GM21576 (cell line): ENCODE measurements around the gene PCDHGA12.
A peak's percentile ranks its signal among the peaks of the same experiment; 100 is the strongest.
"Not testable (repeated sequence)": the region's sequence is repeated elsewhere in the genome, so short reads cannot be mapped to it uniquely, and the experiment has no call there.

Experiments used
- ATAC-seq: cut with Tn5 transposase; IDR thresholded peaks from one replicate; pipeline ENCODE4 v1.9.1; 2021; ENCODE audit warnings: mild to moderate bottlenecking, moderate library complexity; ENCODE audit not compliant: unreplicated experiment

Gene PCDHGA12

DNA sequence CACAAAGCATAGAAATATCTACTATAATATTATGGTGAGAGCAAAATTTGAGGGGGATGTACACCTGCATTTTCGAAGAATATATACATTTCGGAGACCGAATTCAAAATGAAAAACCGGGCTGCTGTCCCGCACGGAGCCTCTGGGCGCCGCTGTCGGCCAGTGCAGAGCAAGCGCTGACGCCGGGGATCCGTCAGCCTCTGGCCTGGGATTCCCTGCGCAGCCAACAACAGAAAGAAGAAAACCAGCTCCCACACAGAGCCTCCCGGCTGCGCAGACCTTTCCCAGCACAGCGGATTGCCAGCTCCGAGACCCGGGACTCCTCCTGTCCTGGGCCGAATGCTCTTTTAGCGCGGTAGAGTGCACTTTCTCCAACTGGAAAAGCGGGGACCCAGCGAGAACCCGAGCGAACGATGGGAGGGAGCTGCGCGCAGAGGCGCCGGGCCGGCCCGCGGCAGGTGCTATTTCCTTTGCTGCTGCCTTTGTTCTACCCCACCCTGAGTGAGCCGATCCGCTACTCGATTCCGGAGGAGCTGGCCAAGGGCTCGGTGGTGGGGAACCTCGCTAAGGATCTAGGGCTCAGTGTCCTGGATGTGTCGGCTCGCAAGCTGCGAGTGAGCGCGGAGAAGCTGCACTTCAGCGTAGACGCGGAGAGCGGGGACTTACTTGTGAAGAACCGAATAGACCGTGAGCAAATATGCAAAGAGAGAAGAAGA lies 22.4 kb upstream of the PCDHGA12 start, which contains the start of gene PCDHGB6:
TSS of gene PCDHGB6 (plus strand) at position 232 of the 716 bp plus-strand sequence. CDS start at position 414, 182 bp downstream.
- ATAC-seq: not testable (repeated sequence)

DNA sequence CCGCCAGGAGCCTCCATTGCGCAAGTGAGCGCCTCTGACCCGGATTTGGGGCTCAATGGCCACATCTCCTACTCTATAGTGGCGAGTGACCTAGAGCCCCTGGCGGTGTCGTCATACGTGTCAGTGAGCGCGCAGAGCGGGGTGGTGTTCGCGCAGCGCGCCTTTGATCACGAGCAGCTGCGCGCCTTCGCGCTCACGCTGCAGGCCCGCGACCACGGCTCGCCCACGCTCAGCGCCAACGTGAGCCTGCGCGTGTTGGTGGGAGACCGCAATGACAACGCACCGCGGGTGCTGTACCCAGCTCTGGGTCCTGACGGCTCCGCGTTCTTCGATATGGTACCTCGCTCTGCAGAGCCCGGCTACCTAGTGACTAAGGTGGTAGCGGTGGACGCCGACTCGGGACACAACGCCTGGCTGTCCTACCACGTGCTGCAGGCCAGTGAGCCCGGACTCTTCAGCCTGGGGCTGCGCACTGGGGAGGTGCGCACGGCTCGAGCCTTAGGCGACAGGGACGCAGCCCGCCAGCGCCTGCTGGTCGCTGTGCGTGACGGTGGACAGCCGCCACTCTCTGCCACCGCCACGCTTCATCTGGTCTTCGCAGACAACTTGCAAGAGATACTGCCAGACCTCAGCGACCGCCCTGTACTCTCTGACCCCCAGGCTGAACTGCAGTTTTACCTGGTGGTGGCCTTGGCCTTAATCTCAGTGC lies 20.6 kb upstream of the PCDHGA12 start:
- no peak for ATAC-seq

DNA sequence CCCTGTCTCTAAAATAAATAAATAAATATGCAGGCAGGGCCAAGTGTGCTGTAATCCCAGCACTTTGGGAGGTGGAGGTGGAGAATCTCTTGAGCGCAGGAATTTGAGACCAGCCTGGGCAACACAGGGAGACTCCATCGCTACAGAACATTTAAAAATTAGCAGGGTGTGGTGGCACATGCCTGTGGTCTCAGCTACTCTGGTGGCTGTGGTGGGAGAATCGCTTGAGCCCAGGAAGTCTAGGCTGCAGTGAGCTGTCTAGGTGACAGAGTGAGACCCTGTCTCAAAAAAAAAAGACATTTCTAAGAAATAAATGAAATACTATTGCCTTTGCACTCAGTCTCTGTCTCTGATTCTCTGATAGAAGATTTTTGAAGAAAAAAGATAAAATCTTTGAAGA lies 18.7 kb upstream of the PCDHGA12 start:
- ATAC-seq: no peak

DNA sequence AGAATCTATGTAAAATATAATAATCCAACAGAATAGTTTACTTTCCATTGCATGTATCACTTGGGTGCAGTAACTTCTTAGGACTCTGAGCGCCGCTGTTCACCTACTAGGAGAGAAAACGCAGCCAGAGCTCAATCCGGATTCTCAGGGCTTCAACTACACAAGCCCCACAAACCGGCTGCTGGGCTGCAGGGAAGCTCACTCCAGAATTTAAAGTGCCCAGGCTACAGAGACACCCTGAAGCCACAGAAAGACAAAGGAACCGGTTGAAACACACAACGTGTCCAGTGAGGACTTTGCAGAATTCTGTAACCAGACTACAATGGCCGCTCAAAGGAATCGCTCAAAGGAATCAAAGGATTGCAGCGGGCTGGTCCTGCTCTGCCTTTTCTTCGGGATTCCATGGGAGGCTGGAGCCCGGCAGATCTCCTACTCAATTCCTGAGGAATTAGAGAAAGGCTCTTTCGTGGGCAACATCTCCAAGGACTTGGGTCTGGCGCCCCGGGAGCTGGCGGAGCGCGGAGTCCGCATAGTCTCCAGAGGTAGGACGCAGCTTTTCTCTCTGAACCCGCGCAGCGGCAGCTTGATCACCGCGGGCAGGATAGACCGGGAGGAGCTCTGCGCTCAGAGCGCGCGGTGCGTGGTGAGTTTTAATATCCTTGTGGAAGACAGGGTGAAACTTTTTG lies 17.3 kb upstream of the PCDHGA12 start, which contains the start of gene PCDHGA10:
TSS of gene PCDHGA10 (plus strand) at position 134 of the 686 bp plus-strand sequence. CDS start at position 323, 189 bp downstream.
- ATAC-seq: peak; percentile 83

DNA sequence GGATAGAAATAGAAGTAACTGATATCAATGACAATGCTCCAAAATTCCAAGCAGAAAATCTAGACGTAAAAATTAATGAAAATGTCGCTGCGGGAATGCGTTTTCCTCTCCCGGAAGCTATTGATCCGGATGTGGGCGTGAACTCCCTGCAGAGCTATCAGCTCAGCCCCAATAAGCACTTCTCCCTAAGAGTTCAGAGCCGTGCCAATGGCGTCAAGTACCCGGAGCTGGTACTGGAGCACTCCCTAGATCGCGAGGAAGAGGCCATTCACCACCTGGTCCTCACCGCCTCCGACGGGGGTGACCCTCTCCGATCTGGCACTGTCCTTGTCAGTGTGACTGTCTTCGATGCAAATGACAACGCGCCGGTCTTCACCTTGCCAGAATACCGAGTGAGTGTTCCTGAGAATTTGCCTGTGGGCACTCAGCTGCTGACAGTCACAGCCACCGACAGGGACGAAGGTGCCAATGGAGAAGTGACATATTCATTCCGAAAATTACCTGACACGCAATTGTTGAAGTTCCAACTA lies 16.7 kb upstream of the PCDHGA12 start:
- ATAC-seq: no peak

DNA sequence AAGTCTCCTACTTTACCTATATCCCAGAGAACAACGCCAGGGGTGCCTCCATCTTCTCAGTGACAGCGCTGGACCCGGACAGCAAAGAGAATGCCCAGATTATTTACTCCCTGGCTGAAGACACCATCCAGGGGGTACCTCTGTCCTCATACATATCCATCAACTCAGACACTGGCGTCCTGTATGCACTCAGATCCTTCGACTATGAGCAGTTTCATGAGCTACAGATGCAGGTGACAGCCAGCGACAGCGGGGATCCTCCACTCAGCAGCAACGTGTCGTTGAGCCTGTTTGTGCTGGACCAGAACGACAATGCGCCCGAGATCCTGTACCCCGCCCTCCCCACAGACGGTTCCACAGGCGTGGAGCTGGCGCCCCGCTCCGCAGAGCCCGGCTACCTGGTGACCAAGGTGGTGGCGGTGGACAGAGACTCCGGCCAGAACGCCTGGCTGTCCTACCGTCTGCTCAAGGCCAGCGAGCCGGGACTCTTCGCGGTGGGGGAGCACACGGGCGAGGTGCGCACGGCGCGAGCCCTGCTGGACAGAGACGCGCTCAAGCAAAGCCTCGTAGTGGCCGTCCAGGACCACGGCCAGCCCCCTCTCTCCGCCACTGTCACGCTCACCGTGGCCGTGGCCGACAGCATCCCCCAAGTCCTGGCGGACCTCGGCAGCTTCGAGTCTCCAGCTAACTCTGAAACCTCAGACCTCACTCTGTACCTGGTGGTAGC lies 15.6 kb upstream of the PCDHGA12 start:
- not testable (repeated sequence) for ATAC-seq

DNA sequence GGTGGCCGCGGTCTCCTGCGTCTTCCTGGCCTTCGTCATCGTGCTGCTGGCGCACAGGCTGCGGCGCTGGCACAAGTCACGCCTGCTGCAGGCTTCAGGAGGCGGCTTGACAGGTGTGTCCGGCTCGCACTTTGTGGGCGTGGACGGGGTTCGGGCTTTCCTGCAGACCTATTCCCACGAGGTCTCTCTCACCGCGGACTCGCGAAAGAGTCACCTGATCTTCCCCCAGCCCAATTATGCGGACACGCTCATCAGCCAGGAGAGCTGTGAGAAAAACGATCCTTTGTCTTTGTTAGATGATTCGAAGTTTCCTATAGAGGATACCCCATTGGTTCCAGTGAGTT lies 15.1 kb upstream of the PCDHGA12 start:
- ATAC-seq: not testable (repeated sequence)

DNA sequence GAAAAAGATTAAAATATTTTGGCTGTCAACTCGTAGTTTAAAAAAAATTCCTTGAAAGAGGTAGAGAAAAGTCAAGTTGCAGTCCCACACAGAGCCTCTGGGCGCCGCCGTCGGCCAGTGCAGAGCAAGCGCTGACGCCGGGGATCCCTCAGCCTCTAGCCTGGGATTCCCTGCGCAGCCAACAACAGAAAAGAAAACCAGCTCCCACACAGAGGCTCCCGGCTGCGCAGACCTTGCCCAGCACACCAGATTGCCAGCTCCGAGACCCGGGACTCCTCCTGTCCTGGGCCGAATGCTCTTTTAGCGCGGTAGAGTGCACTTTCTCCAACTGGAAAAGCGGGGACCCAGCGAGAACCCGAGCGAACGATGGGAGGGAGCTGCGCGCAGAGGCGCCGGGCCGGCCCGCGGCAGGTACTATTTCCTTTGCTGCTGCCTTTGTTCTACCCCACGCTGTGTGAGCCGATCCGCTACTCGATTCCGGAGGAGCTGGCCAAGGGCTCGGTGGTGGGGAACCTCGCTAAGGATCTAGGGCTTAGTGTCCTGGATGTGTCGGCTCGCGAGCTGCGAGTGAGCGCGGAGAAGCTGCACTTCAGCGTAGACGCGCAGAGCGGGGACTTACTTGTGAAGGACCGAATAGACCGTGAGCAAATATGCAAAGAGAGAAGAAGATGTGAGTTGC lies 12.7 kb upstream of the PCDHGA12 start, which contains the start of gene PCDHGB7:
TSS of gene PCDHGB7 (plus strand) at position 184 of the 679 bp plus-strand sequence. CDS start at position 367, 183 bp downstream.
- peak; percentile 74 for ATAC-seq

DNA sequence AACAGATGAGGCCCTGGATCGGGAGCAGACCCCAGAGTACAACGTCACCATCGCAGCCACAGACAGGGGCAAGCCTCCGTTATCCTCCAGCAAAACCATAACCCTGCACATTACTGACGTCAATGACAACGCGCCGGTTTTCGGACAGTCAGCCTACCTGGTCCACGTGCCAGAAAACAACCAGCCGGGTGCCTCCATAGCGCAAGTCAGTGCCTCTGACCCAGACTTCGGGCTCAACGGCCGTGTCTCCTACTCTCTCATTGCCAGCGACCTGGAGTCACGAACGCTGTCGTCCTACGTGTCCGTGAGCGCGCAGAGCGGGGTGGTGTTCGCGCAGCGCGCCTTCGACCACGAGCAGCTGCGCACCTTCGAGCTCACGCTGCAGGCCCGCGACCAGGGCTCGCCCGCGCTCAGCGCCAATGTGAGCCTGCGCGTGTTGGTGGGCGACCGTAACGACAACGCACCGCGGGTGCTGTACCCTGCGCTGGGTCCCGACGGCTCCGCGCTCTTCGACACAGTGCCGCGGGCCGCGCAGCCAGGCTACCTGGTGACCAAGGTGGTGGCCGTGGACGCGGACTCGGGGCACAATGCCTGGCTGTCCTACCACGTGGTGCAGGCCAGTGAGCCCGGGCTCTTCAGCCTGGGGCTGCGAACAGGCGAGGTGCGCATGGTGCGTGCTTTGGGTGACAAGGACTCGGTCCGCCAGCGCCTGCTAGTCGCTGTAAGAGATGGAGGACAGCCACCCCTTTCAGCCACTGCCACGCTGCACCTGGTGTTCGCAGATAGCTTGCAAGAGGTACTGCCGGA lies 11.0 kb upstream of the PCDHGA12 start:
- no peak for ATAC-seq

DNA sequence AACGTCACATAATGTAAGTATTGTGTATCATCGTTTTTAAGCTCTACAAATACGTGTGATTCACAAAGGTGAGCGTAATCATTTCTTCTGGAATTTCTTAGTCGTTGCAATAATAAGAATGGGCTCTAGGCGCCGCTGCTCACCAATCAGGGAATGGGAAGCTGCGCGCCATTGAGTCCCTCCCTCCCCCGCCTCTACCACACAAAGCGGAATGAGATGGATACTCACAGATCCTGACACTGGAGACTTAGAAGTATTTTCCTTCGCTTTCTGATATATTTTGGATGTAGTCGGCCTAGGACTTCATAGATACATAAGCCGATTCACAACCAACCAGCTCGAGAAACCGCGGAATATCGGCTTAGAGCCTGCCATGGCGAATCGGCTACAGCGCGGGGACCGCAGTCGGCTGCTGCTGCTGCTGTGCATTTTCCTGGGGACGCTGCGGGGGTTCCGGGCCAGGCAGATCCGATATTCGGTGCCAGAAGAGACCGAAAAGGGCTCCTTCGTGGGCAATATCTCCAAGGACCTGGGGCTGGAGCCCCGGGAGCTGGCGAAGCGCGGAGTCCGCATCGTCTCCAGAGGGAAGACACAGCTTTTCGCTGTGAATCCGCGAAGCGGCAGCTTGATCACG lies 9.3 kb upstream of the PCDHGA12 start, which contains the start of gene PCDHGA11:
TSS of gene PCDHGA11 (plus strand) at position 197 of the 634 bp plus-strand sequence. CDS start at position 374, 177 bp downstream.
- ATAC-seq: peak; percentile 43

DNA sequence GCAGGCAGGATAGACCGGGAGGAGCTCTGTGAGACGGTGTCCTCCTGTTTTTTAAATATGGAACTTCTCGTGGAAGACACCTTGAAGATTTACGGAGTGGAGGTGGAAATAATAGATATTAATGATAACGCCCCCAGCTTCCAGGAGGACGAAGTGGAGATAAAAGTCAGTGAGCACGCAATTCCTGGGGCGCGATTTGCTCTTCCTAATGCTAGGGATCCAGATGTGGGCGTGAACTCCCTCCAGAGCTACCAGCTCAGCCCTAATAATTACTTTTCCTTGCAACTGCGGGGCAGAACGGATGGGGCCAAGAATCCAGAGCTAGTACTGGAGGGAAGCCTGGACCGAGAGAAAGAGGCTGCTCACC lies 8.8 kb upstream of the PCDHGA12 start:
- ATAC-seq: no peak

DNA sequence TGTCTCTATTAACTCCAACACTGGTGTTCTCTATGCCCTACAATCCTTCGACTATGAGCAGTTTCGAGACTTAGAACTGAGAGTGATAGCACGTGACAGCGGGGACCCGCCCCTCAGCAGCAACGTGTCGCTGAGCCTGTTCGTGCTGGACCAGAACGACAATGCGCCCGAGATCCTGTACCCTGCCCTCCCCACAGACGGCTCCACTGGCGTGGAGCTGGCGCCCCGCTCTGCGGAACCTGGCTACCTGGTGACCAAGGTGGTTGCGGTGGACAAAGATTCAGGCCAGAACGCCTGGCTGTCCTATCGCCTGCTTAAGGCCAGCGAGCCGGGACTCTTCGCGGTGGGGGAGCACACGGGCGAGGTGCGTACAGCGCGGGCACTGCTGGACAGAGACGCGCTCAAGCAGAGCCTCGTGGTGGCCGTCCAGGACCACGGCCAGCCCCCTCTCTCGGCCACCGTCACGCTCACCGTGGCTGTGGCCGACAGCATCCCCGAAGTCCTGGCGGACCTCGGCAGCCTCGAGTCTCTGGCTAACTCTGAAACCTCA lies 7.5 kb upstream of the PCDHGA12 start:
- no peak for ATAC-seq

DNA sequence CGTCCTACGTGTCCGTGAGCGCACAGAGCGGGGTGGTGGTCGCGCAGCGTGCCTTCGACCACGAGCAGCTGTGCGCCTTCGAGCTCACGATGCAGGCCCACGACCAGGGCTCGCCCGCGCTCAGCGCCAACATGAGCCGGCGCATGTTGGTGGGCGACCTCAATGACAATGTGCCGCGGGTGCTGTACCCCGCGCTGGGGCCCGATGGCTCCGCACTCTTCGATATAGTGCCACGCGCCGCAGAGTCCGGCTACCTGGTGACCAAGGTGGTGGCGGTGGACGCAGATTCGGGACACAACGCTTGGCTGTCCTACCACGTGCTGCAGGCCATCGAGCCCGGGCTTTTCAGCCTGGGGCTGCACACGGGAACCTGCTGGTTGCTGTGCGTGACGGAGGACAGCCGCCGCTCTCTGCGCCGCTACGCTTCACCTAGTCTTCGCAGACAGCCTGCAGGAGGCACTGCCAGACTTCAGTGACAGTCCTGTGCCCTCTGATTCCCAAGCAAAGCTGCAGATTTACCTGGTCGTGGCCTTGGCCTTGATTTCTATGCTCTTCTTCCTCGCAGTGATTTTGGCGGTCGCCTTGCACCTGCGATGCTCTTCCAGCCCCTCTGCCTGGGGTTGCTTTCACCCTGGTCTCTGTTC lies 2.4 kb upstream of the PCDHGA12 start:
- ATAC-seq: no peak

DNA sequence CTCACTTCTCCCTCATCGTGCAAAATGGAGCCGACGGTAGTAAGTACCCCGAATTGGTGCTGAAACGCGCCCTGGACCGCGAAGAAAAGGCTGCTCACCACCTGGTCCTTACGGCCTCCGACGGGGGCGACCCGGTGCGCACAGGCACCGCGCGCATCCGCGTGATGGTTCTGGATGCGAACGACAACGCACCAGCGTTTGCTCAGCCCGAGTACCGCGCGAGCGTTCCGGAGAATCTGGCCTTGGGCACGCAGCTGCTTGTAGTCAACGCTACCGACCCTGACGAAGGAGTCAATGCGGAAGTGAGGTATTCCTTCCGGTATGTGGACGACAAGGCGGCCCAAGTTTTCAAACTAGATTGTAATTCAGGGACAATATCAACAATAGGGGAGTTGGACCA lies 979 bp downstream of the PCDHGA12 start:
- ATAC-seq: peak; percentile 44

DNA sequence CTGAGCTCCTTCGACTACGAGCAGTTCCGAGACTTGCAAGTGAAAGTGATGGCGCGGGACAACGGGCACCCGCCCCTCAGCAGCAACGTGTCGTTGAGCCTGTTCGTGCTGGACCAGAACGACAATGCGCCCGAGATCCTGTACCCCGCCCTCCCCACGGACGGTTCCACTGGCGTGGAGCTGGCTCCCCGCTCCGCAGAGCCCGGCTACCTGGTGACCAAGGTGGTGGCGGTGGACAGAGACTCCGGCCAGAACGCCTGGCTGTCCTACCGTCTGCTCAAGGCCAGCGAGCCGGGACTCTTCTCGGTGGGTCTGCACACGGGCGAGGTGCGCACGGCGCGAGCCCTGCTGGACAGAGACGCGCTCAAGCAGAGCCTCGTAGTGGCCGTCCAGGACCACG lies 2.0 kb downstream of the PCDHGA12 start:
- not testable (repeated sequence) for ATAC-seq

DNA sequence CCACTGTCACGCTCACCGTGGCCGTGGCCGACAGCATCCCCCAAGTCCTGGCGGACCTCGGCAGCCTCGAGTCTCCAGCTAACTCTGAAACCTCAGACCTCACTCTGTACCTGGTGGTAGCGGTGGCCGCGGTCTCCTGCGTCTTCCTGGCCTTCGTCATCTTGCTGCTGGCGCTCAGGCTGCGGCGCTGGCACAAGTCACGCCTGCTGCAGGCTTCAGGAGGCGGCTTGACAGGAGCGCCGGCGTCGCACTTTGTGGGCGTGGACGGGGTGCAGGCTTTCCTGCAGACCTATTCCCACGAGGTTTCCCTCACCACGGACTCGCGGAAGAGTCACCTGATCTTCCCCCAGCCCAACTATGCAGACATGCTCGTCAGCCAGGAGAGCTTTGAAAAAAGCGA lies 2.4 kb downstream of the PCDHGA12 start:
- ATAC-seq: not testable (repeated sequence)

DNA sequence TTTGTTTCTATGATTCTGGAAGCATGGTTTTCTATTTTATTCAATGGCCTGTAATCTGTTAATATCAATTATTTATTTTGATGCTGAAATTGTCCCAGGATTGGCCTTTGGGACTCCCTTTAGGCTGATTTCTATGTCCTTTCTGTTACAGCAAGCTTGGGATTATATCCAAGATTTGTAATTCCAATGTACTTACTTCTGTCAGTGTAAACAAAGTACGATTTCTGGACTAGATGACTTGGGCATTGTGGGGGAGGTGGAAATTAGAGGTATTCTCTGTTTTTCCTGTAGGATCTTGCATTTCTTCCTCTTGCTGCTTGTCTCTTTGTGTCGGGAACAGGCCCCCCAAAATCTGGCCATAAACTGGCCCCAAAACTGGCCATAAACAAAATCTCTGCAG lies 3.7 kb downstream of the PCDHGA12 start:
- no peak for ATAC-seq

DNA sequence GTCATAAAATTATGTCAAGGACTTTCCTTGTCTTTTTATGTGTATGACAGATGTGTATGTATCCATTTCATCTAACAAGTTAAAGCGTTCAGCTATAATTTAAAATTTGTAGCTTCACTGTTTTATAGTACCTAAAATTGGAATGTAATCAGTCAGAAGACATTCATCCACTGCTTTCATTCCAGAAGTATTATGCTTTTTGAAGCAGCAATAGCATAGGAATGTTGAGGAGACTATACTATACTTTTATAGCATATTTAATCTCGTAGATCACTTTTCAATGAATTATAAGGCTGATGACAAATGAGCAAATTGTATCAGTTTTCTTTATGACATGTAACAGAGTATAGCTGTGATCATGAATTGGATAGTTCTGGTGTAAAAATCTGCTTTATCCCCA lies 6.9 kb downstream of the PCDHGA12 start:
- ATAC-seq: no peak
